Measurements from ENCODE around the gene ZFAND3. TPM values are rescaled to one million over a fixed set of nuclear protein-coding genes. Genes with fewer than 3 reads are reported as not detected.

Gene ZFAND3
- total and polyA plus RNA-seq, 10 of the 15 experiments (the other 5 are each of a cell fraction or from before 2014, with no cell fraction given): 0.90 to 34.4 (median 16.3) TPM

GRCh38 chr6:38154731-38155130 is 335.2 kb downstream of the ZFAND3 start:
- POLR2A ChIA-PET: no interaction called here
- no peak overlapping the region for H3K9ac ChIP-seq (ENCODE audit: control insufficient read depth, insufficient read depth, low read length)
- TF ChIP-seq BCLAF1 (IDR thresholded peaks at IDR 0.05) (no peak), RB1 (IDR thresholded peaks at IDR 0.05; ENCODE audit: borderline replicate concordance) (no peak), ZBTB4 (CRISPR knock-in tag; IDR thresholded peaks at IDR 0.05) (no peak), E2F4 (IDR thresholded peaks at IDR 0.05; ENCODE audit: low read depth, low read length) (no peak), GATAD2B (conservative IDR thresholded peaks at IDR 0.05; ENCODE audit: low read depth) (no peak), CTCF (IDR thresholded peaks at IDR 0.05 in 2 of 3, conservative IDR thresholded peaks at IDR 0.05 in 1 of 3; ENCODE audit: control insufficient read depth in 2 of 3, extremely low read depth in 1 of 3, insufficient read depth in 1 of 3, low read depth in 3 of 3, low read length in 3 of 3) (no peak), SP1 (IDR thresholded peaks at IDR 0.05; ENCODE audit: low read depth, low read length) (no peak), SMARCA5 (IDR thresholded peaks at IDR 0.05) (no peak), CHD1 (IDR thresholded peaks at IDR 0.05; ENCODE audit: low read depth, low read length) (no peak), NFIC (IDR thresholded peaks at IDR 0.05; ENCODE audit: low read depth, low read length) (no peak), EZH2 (IDR thresholded peaks at IDR 0.05; ENCODE audit: borderline replicate concordance, control insufficient read depth, low read depth, low read length) (no peak), EP300 (IDR thresholded peaks at IDR 0.05; ENCODE audit: borderline replicate concordance in 1 of 2, control insufficient read depth in 1 of 2, low read depth in 2 of 2, low read length in 2 of 2) (no peak), YBX1 (IDR thresholded peaks at IDR 0.05) (no peak), ZNF207 (IDR thresholded peaks at IDR 0.05; ENCODE audit: borderline replicate concordance) (no peak), CREM (IDR thresholded peaks at IDR 0.05; ENCODE audit: low read depth) (no peak), ESRRA (IDR thresholded peaks at IDR 0.05; ENCODE audit: low read length) (no peak), IRF4 (IDR thresholded peaks at IDR 0.05; ENCODE audit: low read depth, low read length) (no peak)

More at GRCh38 chr6:38154731-38155130, 335.2 kb downstream of the ZFAND3 start:
- Histone ChIP-seq H3K4me3 (no peak overlapping the region), H2AFZ (ENCODE audit: control insufficient read depth, low read depth, low read length) (no peak overlapping the region), H4K20me1 (ENCODE audit: control insufficient read depth, insufficient read depth) (no peaks in the 10 kb centered on the region), H3K79me2 (ENCODE audit: control insufficient read depth, insufficient read depth, low read length) (no peaks in the 10 kb centered on the region), H3K27me3 (replicated peaks in 1 of 2; ENCODE audit: control insufficient read depth in 2 of 2, insufficient read depth in 2 of 2, low read length in 1 of 2) (no peaks in the 10 kb centered on the region), H3K4me1 (ENCODE audit: control insufficient read depth, insufficient read depth, low read length) (no peaks in the 10 kb centered on the region), H3K4me2 (ENCODE audit: control insufficient read depth, insufficient read depth) (no peak overlapping the region), H3K27ac (ENCODE audit: control insufficient read depth, insufficient read depth) (no peak overlapping the region), H3K9me3 (replicated peaks; ENCODE audit: control insufficient read depth, insufficient read depth, low read length) (no peaks in the 10 kb centered on the region), H3K36me3 (ENCODE audit: control insufficient read depth in 2 of 2, insufficient read depth in 2 of 2, low read length in 1 of 2) (peaks cover 0 to 5% of the 10 kb centered on the region in 2 experiments; a peak in 3 of 4 replicates)
- 80% methylated on average over 8 of the region's 8 CpGs for WGBS (ENCODE audit: insufficient coverage, insufficient replicate concordance, low lambda C conversion rate, missing lambda C conversion rate)
- ChIA-PET CTCF (interaction anchor here (0.7 kb wide), 1 partner anchor 69 kb away, joined by 3 read pairs; no protein-coding TSS in a partner anchor), RAD21 (ENCODE audit: unreplicated experiment) (no interaction called here), SMC1A (ENCODE audit: uncharacterized antibody, unreplicated experiment) (no interaction called here)
- intact Hi-C loops (cut with micrococcal nuclease; ENCODE audit: unreplicated experiment): no loop called here
- FAIRE-seq (no peak), ATAC-seq (no peak), DNase-seq (ENCODE audit: low read depth, low spot score) (no peak)
- in situ Hi-C loops (cut with MboI): no loop called here
- no TSS peak for BruUV-seq (replicated peaks)
